ENCODE measurements around the gene SPSB2.
"Not testable (repeated sequence)": the region's sequence is repeated elsewhere in the genome, so short reads cannot be mapped to it uniquely, and the experiment has no call there.

The SPSB2 gene

GRCh38 chr12:6888360-6888759 lies 15.3 kb upstream of the SPSB2 start:
- Histone ChIP-seq H3K9me3 (ENCODE audit: control insufficient read depth in 2 of 2, low read length in 2 of 2) (no peaks in the 10 kb centered on the region), H3K27me3 (ENCODE audit: control insufficient read depth in 2 of 2, insufficient read depth in 2 of 2, low read length in 2 of 2) (no peaks in the 10 kb centered on the region), H3K27ac (ENCODE audit: low read depth in 2 of 2, low read length in 2 of 2) (no peak overlapping the region), H3K9ac (ENCODE audit: low read depth in 1 of 2, low read length in 2 of 2) (no peak overlapping the region), H3K36me3 (ENCODE audit: control insufficient read depth in 2 of 2, insufficient read depth in 2 of 2, low read length in 2 of 2) (peaks cover 0 to 4% of the 10 kb centered on the region in 2 donors), H3K4me1 (ENCODE audit: control insufficient read depth in 2 of 2, insufficient read depth in 2 of 2, low read length in 2 of 2) (peaks cover 8 to 11% of the 10 kb centered on the region in 2 donors), H3K4me3 (ENCODE audit: low read length in 2 of 2) (no peak overlapping the region)

DNA sequence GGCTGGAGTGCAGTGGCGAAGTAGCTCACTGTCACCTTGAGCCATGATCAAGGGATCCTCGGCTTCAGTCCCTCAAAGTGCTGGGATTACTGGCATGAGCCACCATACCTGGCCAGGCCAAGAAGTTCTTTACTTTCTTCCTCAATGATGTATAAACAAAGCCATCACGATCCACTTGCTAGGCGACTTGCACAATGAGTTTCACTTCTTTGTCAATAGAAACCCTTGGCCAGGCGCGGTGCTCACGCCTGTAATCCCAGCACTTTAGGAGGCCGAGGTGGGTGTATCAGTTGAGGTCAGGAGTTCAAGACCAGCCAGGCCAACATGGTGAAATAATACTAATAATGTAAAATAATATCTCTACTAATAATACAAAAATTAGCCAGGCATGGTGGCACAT lies 14.4 kb upstream of the SPSB2 start:
- Histone ChIP-seq H3K4me3 (ENCODE audit: low read length in 2 of 2) (no peak overlapping the region), H3K9me3 (ENCODE audit: control insufficient read depth in 2 of 2, low read length in 2 of 2) (no peaks in the 10 kb centered on the region), H3K36me3 (ENCODE audit: control insufficient read depth in 2 of 2, insufficient read depth in 2 of 2, low read length in 2 of 2) (peaks cover 0 to 4% of the 10 kb centered on the region in 2 donors), H3K27ac (ENCODE audit: low read depth in 2 of 2, low read length in 2 of 2) (no peak overlapping the region), H3K9ac (ENCODE audit: low read depth in 1 of 2, low read length in 2 of 2) (no peak overlapping the region), H3K27me3 (ENCODE audit: control insufficient read depth in 2 of 2, insufficient read depth in 2 of 2, low read length in 2 of 2) (no peaks in the 10 kb centered on the region), H3K4me1 (ENCODE audit: control insufficient read depth in 2 of 2, insufficient read depth in 2 of 2, low read length in 2 of 2) (peaks cover 8 to 11% of the 10 kb centered on the region in 2 donors)

DNA sequence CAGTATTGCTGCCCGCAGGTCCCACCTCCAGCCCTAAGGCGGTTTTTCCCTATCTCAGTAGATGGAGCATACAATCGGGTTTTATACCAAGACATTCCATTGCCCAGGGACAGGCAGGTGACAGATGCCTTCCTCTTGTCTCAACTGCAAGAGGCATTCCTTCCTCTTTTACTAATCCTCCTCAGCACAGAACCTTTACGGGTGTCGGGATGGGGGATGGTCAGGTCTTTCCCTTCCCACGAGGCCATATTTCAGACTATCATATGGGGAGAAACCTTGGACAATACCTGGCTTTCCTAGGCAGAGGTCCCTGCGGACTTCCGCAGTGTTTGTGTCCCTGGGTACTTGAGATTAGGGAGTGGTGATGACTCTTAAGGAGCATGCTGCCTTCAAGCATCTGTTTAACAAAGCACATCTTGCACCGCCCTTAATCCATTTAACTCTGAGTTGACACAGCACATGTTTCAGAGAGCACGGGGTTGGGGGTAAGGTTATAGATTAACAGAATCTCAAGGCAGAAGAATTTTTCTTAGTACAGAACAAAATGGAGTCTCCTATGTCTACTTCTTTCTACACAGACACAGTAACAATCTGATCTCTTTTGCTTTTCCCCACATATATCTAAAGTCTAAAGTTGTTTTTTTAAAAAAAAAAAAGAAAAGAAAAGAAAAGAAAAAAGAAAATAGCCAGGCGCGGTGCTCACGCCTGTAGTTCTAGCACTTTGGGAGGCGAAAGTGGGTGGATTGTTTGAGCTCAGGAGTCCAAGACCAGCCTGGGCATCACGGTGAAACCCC lies 13.3 kb upstream of the SPSB2 start:
- not testable (repeated sequence) for H3K4me1 ChIP-seq (ENCODE audit: control insufficient read depth in 2 of 2, insufficient read depth in 2 of 2, low read length in 2 of 2); H3K27ac ChIP-seq (ENCODE audit: low read depth in 2 of 2, low read length in 2 of 2); H3K4me3 ChIP-seq (ENCODE audit: low read length in 2 of 2); H3K27me3 ChIP-seq (ENCODE audit: control insufficient read depth in 2 of 2, insufficient read depth in 2 of 2, low read length in 2 of 2); H3K9me3 ChIP-seq (ENCODE audit: control insufficient read depth in 2 of 2, low read length in 2 of 2); H3K36me3 ChIP-seq (ENCODE audit: control insufficient read depth in 2 of 2, insufficient read depth in 2 of 2, low read length in 2 of 2); H3K9ac ChIP-seq (ENCODE audit: low read depth in 1 of 2, low read length in 2 of 2)

DNA sequence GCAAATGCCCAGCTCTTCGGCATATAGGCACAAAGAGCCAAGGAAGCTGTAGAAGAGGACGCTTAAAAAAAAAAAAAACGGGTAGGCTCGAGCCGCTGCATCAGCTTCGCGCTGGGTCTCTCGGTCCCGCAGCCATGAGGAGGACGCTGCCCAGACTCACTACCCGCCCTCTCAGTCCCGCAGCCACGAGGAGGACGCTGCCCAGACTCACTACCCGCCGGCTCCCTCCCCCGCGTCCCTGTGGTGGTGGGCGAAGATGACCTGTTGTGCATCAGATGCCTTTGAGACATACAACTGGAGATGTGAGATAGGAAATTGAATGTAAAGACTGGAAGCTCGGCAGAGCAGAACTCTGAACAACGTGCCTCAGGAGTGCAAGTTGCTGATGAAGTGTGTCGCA lies 11.4 kb upstream of the SPSB2 start:
- Histone ChIP-seq H3K9me3 (ENCODE audit: control insufficient read depth in 2 of 2, low read length in 2 of 2) (no peaks in the 10 kb centered on the region), H3K9ac (ENCODE audit: low read depth in 1 of 2, low read length in 2 of 2) (no peak overlapping the region), H3K36me3 (ENCODE audit: control insufficient read depth in 2 of 2, insufficient read depth in 2 of 2, low read length in 2 of 2) (peaks cover 0 to 4% of the 10 kb centered on the region in 2 donors), H3K4me1 (ENCODE audit: control insufficient read depth in 2 of 2, insufficient read depth in 2 of 2, low read length in 2 of 2) (peaks cover 0 to 10% of the 10 kb centered on the region in 2 donors), H3K27ac (ENCODE audit: low read depth in 2 of 2, low read length in 2 of 2) (no peak overlapping the region), H3K27me3 (ENCODE audit: control insufficient read depth in 2 of 2, insufficient read depth in 2 of 2, low read length in 2 of 2) (no peaks in the 10 kb centered on the region), H3K4me3 (ENCODE audit: low read length in 2 of 2) (no peak overlapping the region)

DNA sequence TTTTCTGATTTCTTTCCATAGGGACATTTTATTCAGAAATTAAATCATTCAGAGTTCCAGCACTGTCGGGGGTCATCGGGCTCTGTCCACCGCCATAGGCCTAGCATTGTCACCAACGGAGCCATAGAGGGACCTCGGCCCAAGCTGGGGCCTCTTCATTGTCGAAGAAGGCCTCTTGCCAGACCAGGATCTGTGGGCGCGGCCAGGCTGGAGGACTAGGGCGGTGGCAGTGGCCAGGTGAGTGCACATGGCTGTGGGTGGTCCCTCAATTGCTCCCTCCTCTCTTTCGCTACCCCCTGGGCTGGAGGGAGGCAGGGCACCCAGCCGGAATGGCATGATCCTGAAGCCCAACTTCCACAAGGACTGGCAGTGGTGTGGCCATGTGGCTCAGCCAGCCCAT lies 10.6 kb upstream of the SPSB2 start:
- Histone ChIP-seq H3K4me3 (ENCODE audit: low read length in 2 of 2) (no peak overlapping the region), H3K9ac (ENCODE audit: low read depth in 1 of 2, low read length in 2 of 2) (no peak overlapping the region), H3K36me3 (ENCODE audit: control insufficient read depth in 2 of 2, insufficient read depth in 2 of 2, low read length in 2 of 2) (peaks cover 0 to 4% of the 10 kb centered on the region in 2 donors), H3K4me1 (ENCODE audit: control insufficient read depth in 2 of 2, insufficient read depth in 2 of 2, low read length in 2 of 2) (peaks cover 0 to 10% of the 10 kb centered on the region in 2 donors), H3K27me3 (ENCODE audit: control insufficient read depth in 2 of 2, insufficient read depth in 2 of 2, low read length in 2 of 2) (no peaks in the 10 kb centered on the region), H3K9me3 (ENCODE audit: control insufficient read depth in 2 of 2, low read length in 2 of 2) (no peaks in the 10 kb centered on the region), H3K27ac (ENCODE audit: low read depth in 2 of 2, low read length in 2 of 2) (no peak overlapping the region)

DNA sequence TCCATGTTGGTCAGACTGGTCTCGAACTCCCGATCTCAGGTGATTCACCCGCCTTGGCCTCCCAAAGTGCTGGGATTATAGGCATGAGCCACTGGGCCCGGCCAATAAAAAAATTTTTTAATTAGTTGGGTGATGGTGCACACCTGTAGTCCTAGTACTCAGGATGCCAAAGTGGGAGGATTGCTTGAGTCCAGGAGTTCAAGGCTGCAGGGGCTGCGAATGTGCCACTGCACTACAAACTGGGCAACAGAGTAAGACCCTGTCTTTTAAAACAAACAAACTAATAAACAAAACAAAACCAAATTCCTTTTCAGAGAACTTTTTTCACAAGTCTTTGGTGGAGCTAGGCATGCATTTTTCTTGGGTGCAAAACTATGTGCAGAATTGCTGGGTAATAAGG lies 10.1 kb upstream of the SPSB2 start:
- Histone ChIP-seq H3K27me3 (ENCODE audit: control insufficient read depth in 2 of 2, insufficient read depth in 2 of 2, low read length in 2 of 2) (no peaks in the 10 kb centered on the region), H3K36me3 (ENCODE audit: control insufficient read depth in 2 of 2, insufficient read depth in 2 of 2, low read length in 2 of 2) (peaks cover 0 to 4% of the 10 kb centered on the region in 2 donors), H3K9me3 (ENCODE audit: control insufficient read depth in 2 of 2, low read length in 2 of 2) (no peaks in the 10 kb centered on the region), H3K4me3 (ENCODE audit: low read length in 2 of 2) (no peak overlapping the region), H3K4me1 (ENCODE audit: control insufficient read depth in 2 of 2, insufficient read depth in 2 of 2, low read length in 2 of 2) (peaks cover 0 to 10% of the 10 kb centered on the region in 2 donors), H3K27ac (ENCODE audit: low read depth in 2 of 2, low read length in 2 of 2) (no peak overlapping the region), H3K9ac (ENCODE audit: low read depth in 1 of 2, low read length in 2 of 2) (no peak overlapping the region)

DNA sequence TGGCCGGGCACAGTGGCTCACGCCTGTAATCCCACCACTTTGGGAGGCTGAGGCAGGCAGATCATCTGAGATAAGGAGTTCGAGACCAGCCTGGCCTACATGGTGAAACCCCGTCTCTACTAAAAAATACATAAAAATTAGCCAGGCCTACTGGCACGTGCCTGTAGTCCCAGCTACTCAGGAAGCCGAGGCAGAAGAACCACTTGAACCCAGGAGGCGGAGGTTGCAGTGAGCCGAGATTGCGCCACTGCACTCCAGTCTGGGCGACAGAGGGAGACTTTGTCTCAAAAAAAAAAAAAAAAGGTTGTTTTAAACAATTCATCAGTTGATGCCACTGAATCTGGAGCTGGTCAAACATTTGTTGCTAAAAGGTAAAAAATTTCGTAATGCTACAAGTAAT lies 6.7 kb upstream of the SPSB2 start:
- not testable (repeated sequence) for H3K4me1 ChIP-seq (ENCODE audit: control insufficient read depth in 2 of 2, insufficient read depth in 2 of 2, low read length in 2 of 2); H3K36me3 ChIP-seq (ENCODE audit: control insufficient read depth in 2 of 2, insufficient read depth in 2 of 2, low read length in 2 of 2); H3K27me3 ChIP-seq (ENCODE audit: control insufficient read depth in 2 of 2, insufficient read depth in 2 of 2, low read length in 2 of 2); H3K9me3 ChIP-seq (ENCODE audit: control insufficient read depth in 2 of 2, low read length in 2 of 2); H3K27ac ChIP-seq (ENCODE audit: low read depth in 2 of 2, low read length in 2 of 2); H3K9ac ChIP-seq (ENCODE audit: low read depth in 1 of 2, low read length in 2 of 2); H3K4me3 ChIP-seq (ENCODE audit: low read length in 2 of 2)

GRCh38 chr12:6874015-6874368 lies 889 bp upstream of the SPSB2 start:
- peaks cover 30 to 38% of the 10 kb centered on the region in 2 donors for H3K4me1 ChIP-seq (ENCODE audit: control insufficient read depth in 2 of 2, insufficient read depth in 2 of 2, low read length in 2 of 2)
- peak overlapping the region; percentile 74 to 76 for H3K9ac ChIP-seq (ENCODE audit: low read depth in 1 of 2, low read length in 2 of 2)
- not testable (repeated sequence) for H3K27me3 ChIP-seq (ENCODE audit: control insufficient read depth in 2 of 2, insufficient read depth in 2 of 2, low read length in 2 of 2); H3K9me3 ChIP-seq (ENCODE audit: control insufficient read depth in 2 of 2, low read length in 2 of 2)
- peak overlapping the region; percentile 78 to 90 for H3K27ac ChIP-seq (ENCODE audit: low read depth in 2 of 2, low read length in 2 of 2)
- H3K4me3 ChIP-seq (ENCODE audit: low read length in 2 of 2) = peak overlapping the region; percentile 83 to 94
- H3K36me3 ChIP-seq (ENCODE audit: control insufficient read depth in 2 of 2, insufficient read depth in 2 of 2, low read length in 2 of 2) = peaks cover 19 to 20% of the 10 kb centered on the region in 2 donors

DNA sequence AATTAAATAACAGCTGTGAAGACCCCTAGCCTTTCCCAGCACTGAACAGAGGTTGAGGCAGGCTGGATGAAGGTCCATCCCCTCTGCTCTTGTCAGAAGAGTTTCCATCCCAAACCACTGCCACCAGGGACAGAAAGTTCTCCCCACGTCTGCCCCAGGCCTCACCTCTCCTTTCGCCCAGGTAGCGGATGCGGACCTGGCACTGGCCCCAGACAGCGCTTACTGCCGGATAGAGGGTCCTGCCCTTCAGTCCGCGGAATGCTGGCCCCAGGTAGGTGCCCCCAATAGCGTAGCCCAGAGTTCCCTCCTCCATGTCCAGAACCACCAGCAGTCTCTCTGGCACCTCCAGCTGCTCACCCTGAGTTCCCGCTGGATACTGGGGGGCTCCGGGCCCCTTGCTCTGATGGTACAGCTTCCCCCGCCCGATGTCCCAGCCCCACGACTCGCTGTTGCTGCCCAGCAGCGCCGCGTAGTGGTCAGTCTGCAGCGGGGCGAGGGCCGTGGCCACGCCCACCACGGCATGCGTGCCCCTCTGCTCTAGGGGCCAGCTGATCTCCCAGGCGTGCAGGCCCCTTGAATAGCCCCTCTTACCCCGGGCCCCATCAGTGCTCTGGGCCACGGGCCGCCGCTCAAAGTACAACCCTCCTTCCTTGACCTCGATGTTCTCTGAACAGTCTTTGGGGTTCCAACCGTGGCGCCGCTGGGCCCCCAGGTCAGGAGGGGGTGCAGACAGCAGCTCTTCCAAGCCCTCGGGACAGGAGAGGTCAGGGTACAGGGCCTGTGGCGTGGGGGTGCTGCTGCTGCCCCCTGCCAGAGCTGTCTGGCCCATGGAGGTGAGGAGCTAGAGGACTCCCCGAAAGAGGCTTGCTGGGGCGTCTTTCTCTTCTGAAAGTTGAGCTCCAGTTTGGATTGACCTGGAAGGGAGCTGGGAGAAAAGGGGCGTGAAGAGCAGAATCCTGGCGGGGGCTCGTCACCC lies 742 bp downstream of the SPSB2 start:
- Histone ChIP-seq H3K27ac (ENCODE audit: low read depth in 2 of 2, low read length in 2 of 2) (peak overlapping the region; percentile 85 to 90), H3K9ac (ENCODE audit: low read depth in 1 of 2, low read length in 2 of 2) (peak overlapping the region; percentile 88 to 96), H3K36me3 (ENCODE audit: control insufficient read depth in 2 of 2, insufficient read depth in 2 of 2, low read length in 2 of 2) (peaks cover 19 to 20% of the 10 kb centered on the region in 2 donors), H3K27me3 (ENCODE audit: control insufficient read depth in 2 of 2, insufficient read depth in 2 of 2, low read length in 2 of 2) (no peaks in the 10 kb centered on the region), H3K9me3 (ENCODE audit: control insufficient read depth in 2 of 2, low read length in 2 of 2) (no peaks in the 10 kb centered on the region), H3K4me3 (ENCODE audit: low read length in 2 of 2) (peak overlapping the region; percentile 83 to 94), H3K4me1 (ENCODE audit: control insufficient read depth in 2 of 2, insufficient read depth in 2 of 2, low read length in 2 of 2) (peaks cover 42 to 47% of the 10 kb centered on the region in 2 donors)
